ENCODE data around the gene GTF2A1L. TPM values are rescaled to one million over a fixed set of nuclear protein-coding genes. Genes with fewer than 3 reads are reported as not detected.
"Not testable (repeated sequence)": the region's sequence is repeated elsewhere in the genome, so short reads cannot be mapped to it uniquely, and the experiment has no call there.

GTF2A1L gene
- total RNA-seq, 1 donor from 2014 or later, result 0.50 TPM

GRCh38 chr2:48607307-48608014 is 10.2 kb upstream of the GTF2A1L start:
- DNase-seq (ENCODE audit: low read depth), result peak; percentile 84

- no peak for DNase-seq (ENCODE audit: low read depth)
Observed at GRCh38 chr2:48613211-48613610, 4.4 kb upstream of the GTF2A1L start.

GRCh38 chr2:48614581-48614980 is 3.1 kb upstream of the GTF2A1L start:
- DNase-seq (ENCODE audit: low read depth), result not testable (repeated sequence)

DNA sequence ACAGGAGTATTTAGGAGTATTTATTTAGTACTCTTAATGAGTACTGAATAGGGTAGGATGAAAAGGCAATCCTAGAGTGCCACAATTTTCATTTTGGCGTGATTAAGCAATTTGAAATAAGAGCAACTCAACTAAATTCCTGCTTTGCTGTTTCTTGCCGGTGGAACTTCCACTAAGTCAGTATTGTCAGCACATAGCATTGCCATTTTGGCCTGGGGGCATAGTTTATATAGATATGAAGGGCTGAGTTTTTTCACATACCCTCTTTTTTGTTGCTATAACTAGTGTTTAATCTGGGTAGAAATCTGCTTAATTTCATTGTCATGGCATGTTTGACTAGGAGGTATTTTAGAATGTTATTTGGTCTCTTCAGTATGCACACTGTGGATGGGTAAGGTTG is 1.9 kb downstream of the GTF2A1L start:
- no peak for DNase-seq (ENCODE audit: low read depth)

DNA sequence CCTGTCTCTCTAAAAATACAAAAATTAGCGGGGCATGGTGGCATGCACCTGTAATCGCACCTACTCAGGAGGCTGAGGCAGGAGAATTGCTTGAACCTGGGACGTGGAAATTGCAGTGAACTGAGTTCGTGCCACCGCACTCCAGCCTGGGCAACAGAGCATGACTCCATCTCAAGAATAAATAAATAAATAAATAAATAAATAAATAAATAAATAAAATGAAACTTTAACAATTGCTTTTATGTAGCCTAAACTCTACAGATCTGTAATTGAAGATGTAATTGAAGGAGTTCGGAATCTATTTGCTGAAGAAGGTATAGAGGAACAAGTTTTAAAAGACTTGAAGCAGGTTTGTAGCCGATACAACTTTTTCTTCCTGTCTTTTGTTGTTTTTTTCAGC is 2.9 kb downstream of the GTF2A1L start:
- DNase-seq (ENCODE audit: low read depth), result no peak

DNA sequence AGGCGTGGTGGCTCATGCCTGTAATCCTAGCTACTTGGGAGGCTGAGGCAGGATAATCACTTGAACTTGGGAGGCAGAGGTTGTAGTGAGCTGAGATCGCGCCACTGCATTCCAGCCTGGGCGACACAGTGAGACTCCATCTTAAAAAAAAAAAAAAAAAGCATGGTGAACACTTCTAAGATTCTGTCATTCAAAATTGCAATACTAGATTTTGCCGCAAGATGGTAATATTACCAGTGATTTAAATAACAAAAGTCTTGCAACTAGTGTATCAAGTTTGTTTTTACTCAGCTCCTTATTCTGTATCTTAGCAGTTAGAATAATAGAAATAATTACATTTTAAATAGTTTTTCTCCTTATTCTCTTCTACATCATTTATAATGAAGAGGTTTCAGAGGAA is 5.0 kb downstream of the GTF2A1L start:
- DNase-seq (ENCODE audit: low read depth), result not testable (repeated sequence)

DNA sequence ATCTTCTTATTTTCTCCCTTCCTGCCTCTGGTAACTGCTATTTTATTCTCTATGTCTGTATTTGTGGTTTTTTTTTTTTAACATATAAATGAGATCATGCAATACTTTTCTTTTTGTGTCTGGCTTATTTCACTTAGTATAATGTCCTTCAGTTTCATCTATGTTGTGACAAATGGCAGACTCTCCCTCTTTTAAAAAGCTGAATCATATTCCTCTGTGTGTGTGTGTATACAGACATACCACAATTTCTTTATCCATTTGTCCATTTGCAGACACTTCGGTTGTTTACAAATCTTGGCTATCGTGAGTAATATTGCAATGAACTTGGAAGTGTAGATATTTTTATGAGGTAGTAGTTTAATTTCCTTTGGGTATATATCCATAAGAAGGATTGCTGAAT is 7.0 kb downstream of the GTF2A1L start:
- DNase-seq (ENCODE audit: low read depth), result no peak

DNA sequence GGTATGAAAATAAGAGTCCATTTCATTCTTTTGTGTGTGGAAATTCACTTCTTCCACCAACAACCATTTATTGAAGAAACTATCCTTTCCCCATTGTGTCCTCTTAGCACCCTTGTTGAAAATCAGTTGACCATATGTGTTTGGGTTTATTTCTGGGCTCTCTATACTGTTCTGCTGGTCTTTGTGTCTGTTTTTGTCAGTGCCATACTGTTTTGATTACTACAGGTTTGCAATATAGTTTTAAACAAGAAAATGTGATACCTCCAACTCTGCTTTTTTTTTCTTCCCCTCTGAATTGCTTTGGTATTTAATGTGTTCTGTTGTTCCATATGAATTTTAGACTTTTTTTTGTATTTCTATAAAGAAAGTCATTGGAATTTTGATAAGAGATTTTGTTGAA is 8.4 kb downstream of the GTF2A1L start:
- no peak for DNase-seq (ENCODE audit: low read depth)

- DNase-seq (ENCODE audit: low read depth), result no peak
Observed at GRCh38 chr2:48633143-48633542, 15.5 kb downstream of the GTF2A1L start.

DNA sequence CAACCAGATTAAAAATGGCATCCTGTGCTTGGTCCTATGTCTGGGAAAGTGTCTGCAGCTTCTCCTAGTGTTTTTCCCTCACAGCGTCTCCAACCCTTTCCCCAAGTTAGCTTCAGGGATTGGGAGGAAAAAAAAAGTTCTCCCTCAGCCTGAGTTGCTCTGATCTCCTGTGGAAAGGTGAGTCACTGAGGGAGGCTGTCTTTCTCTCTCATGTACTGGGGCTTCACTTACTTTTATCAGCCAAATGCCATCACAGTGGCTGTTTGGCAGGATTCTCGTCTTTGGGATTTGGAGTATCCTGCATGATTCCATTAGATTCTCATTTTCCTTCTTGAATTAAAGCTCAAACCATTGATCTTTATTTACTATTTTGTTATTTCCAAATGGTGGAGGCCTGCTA is 18.1 kb downstream of the GTF2A1L start:
- no peak for DNase-seq (ENCODE audit: low read depth)

- DNase-seq (ENCODE audit: low read depth), result no peak
Observed at GRCh38 chr2:48638261-48638660, 20.6 kb downstream of the GTF2A1L start.

DNA sequence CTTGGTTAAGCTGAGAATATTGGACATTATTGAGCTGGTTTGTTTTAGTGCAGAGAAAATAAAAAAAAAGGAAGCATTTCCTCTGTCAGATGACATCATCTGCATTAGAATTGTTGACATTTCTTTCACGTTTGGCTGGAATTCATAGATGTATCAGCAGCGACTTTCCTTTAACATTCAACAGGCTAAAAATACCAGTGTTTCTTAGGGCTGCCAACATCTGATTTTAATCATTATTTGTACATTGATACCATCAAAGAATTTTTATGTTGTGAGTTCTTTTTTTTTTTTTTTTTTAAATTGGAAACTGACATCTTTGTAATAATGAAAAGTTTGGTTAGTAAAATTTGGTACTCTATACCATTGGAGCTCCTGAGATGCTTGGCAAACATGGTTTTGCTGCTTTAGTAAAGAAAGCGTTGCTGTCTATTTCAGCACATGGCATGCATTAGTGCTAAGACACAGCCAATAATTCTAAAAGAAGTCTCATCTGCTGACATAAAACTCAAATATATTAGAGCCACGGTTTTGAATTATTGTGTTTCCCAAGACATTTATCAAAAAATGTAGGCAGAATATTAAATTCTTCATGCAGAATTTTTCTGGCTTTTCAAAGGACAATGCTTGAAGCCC is 33.6 kb downstream of the GTF2A1L start:
- peak; percentile 3 for DNase-seq (ENCODE audit: low read depth)

- no peak for DNase-seq (ENCODE audit: low read depth)
Observed at GRCh38 chr2:48668992-48669391, 51.3 kb downstream of the GTF2A1L start.

DNA sequence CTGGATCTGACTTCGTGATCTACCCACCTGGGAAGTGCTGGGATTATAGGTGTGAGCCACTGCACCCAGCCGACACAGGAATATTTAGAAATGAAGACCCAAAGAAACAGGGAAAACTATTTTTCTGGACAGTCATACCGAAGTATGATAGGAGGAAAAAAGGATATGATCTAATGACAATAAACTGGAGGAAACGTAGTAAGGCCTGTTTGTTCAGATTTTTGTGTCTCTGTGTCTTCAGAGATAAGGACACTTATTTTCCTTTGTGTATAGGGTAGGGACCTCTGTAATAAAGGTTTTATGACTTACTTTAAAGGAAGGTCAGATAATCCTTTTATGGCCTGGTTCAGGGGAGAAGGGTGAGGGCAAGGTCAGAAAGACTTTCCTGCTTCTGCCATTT is 55.9 kb downstream of the GTF2A1L start:
- no peak for DNase-seq (ENCODE audit: low read depth)

DNA sequence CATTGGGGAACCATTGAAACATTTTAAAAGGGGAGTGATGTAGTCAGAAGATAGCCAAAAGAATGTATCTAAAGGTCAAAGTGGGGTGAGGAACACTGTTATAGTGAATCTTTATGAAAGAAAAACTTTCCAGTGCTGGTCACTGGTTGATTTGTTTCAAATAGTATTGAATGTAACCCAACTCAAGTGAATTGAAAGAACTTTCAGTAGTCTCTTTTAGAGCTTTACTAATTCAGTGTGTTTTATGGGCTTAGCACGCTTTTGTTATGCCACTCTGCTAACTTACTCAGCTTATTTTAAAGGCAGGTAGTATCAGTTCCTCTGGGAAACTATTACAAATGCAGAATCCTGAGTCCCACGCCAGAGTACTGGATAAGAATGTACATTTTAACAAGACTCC is 57.3 kb downstream of the GTF2A1L start:
- DNase-seq (ENCODE audit: low read depth), result no peak

- DNase-seq (ENCODE audit: low read depth), result no peak
Observed at GRCh38 chr2:48677450-48677849, 59.8 kb downstream of the GTF2A1L start.

DNA sequence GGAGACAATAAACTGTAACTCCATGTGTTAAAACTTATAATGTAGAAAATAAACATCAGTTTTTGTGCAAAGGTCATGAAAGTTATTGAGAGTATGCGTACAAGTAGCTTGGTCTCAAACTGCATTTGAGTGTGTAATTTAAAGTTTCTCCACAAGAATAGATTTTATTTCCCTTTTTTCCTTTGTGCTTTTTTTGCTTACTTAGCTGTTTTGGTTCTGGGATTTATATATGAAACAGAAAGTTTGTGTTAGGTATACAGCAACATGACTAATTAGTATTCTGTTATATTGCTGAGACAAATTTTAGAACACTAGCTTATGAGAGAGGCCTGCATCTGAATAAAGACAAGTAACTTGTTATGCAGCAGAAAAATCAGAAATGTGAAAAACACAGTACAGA is 67.5 kb downstream of the GTF2A1L start:
- DNase-seq (ENCODE audit: low read depth), result no peak

GRCh38 chr2:48691935-48692691 is 74.5 kb downstream of the GTF2A1L start:
- DNase-seq (ENCODE audit: low read depth), result no peak

DNA sequence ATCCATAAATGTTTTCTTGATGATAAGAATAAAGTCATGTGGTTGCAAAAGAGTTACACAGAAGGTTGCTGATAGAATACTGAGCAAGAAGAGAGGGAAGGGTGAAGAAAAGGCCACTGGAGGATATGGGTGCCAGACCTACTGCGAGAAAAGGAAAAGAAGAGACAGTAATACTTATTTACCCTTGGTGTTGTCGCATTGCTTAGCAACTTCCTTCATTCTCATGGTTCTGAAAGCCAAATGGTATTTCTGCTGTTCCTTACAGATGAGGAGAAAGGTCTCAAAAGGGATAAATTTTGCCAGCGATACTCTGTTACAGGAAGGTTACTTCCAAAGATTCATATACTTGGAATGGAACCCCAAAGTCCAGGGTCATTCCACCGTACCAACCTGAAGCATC is 75.4 kb downstream of the GTF2A1L start:
- peak; percentile 13 for DNase-seq (ENCODE audit: low read depth)

DNA sequence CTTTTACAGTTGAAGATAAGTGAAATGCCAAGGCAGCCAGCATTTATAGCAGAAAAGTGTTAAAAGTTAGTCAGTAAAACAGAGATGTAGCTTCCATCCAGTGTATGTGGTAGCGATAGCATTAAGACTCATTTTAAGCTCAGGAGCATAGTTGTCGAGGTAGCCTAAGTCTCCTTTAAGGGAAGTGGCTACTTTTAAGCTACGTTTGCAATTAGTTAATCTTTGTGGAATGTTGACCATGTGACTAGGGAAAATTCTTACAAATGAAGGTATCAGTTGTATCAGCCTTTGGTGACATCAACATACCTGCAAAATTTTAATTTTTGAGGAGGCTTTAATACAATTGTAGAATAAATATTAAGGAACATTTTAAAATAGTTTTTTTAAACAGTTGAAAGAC is 76.0 kb downstream of the GTF2A1L start:
- DNase-seq (ENCODE audit: low read depth), result peak; percentile 57

GRCh38 chr2:48694149-48694548 is 76.5 kb downstream of the GTF2A1L start:
- DNase-seq (ENCODE audit: low read depth), result peak; percentile 78

DNA sequence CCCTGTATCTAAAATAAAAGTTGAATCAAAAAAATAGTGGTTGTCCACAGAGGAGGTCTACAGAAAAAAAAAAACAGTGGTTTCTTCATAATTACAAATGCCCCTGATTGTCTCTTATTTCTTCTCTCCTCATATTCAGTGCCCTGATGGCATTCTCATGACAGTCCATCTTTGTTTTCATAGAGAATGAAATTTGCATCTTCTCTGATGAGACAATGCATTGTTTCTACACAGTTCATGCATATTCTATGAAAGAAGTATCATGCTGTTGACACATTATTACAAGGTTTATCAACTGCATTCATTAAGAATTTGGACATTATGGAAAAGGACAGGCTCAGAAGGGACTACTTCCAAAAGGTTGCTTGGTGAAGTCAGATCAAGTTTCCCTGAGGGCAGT is 78.3 kb downstream of the GTF2A1L start:
- no peak for DNase-seq (ENCODE audit: low read depth)

DNA sequence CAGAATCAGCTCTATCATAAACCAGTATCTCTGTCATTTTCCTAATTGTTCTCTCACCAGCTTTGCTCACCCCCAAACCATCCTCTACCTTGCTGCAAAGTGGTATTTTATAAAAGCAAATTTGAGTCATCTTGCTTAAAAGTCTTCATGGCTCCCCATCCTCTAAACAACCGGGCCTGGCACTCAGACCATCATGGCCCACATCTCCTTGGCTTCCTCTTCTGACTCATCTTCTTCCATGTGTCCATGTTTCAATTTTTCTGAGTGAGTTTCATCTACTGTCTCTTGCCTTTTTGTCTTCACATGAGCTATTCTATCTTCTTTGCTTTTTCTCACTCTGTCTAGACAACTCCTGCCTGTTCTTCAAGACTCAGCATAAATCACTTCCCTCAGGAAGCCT is 79.2 kb downstream of the GTF2A1L start:
- DNase-seq (ENCODE audit: low read depth), result no peak

Measured in renal cortical epithelial cell (primary cell).